ENCODE results near the gene CLDN22. TPM values are rescaled to one million over a fixed set of nuclear protein-coding genes. Genes with fewer than 3 reads are reported as not detected.

Gene CLDN22
- total and polyA plus RNA-seq, 9 of the 15 experiments (the other 6 are each of a cell fraction or from before 2014, with no cell fraction given) = 0.21 TPM; not detected in 8

DNA sequence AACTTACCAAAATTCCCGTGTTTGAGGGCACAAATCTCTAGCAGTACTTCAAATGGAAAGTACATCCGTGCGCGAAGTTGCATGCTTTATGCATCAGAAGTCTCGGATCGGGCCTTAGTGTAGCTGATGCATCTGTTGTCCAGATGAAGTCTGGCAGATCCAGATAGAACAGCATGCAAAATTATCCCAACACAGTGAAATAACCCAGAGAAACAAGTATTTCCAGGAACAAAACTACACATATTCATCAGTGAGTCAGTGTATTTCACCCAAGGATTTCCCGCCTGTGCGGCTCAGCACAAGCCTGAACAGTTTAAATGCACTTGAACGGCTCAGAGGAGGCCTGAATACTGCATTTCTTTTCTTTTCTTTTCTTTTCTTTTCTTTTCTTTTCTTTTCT is 29.6 kb upstream of the CLDN22 start (continued):
- no peak for TF ChIP-seq TRIM28 (IDR thresholded peaks at IDR 0.05)
- no peak for TF ChIP-seq ZBTB7A (IDR thresholded peaks at IDR 0.05; ENCODE audit: borderline replicate concordance, control insufficient read depth, low read depth, low read length)
- TF ChIP-seq CBFA2T2 (conservative IDR thresholded peaks at IDR 0.05) = no peak; the same call in 1 of the 2 replicates
- TF ChIP-seq, protein P1, sequence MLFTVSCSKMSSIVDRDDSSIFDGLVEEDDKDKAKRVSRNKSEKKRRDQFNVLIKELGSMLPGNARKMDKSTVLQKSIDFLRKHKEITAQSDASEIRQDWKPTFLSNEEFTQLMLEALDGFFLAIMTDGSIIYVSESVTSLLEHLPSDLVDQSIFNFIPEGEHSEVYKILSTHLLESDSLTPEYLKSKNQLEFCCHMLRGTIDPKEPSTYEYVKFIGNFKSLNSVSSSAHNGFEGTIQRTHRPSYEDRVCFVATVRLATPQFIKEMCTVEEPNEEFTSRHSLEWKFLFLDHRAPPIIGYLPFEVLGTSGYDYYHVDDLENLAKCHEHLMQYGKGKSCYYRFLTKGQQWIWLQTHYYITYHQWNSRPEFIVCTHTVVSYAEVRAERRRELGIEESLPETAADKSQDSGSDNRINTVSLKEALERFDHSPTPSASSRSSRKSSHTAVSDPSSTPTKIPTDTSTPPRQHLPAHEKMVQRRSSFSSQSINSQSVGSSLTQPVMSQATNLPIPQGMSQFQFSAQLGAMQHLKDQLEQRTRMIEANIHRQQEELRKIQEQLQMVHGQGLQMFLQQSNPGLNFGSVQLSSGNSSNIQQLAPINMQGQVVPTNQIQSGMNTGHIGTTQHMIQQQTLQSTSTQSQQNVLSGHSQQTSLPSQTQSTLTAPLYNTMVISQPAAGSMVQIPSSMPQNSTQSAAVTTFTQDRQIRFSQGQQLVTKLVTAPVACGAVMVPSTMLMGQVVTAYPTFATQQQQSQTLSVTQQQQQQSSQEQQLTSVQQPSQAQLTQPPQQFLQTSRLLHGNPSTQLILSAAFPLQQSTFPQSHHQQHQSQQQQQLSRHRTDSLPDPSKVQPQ (CRISPR knock-in tag; IDR thresholded peaks at IDR 0.05; ENCODE audit: borderline replicate concordance) = no peak
- TF ChIP-seq, protein P2, sequence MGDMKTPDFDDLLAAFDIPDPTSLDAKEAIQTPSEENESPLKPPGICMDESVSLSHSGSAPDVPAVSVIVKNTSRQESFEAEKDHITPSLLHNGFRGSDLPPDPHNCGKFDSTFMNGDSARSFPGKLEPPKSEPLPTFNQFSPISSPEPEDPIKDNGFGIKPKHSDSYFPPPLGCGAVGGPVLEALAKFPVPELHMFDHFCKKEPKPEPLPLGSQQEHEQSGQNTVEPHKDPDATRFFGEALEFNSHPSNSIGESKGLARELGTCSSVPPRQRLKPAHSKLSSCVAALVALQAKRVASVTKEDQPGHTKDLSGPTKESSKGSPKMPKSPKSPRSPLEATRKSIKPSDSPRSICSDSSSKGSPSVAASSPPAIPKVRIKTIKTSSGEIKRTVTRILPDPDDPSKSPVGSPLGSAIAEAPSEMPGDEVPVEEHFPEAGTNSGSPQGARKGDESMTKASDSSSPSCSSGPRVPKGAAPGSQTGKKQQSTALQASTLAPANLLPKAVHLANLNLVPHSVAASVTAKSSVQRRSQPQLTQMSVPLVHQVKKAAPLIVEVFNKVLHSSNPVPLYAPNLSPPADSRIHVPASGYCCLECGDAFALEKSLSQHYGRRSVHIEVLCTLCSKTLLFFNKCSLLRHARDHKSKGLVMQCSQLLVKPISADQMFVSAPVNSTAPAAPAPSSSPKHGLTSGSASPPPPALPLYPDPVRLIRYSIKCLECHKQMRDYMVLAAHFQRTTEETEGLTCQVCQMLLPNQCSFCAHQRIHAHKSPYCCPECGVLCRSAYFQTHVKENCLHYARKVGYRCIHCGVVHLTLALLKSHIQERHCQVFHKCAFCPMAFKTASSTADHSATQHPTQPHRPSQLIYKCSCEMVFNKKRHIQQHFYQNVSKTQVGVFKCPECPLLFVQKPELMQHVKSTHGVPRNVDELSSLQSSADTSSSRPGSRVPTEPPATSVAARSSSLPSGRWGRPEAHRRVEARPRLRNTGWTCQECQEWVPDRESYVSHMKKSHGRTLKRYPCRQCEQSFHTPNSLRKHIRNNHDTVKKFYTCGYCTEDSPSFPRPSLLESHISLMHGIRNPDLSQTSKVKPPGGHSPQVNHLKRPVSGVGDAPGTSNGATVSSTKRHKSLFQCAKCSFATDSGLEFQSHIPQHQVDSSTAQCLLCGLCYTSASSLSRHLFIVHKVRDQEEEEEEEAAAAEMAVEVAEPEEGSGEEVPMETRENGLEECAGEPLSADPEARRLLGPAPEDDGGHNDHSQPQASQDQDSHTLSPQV (IDR thresholded peaks at IDR 0.05) = no peak; the same call in 1 of the 2 replicates
- TF ChIP-seq NCOA4 (IDR thresholded peaks at IDR 0.05; ENCODE audit: partially characterized antibody) = no peak
- TF ChIP-seq ZNF785 (CRISPR knock-in tag; IDR thresholded peaks at IDR 0.05) = no peak
- TF ChIP-seq MEIS2 (IDR thresholded peaks at IDR 0.05; ENCODE audit: partially characterized antibody) = no peak
- TF ChIP-seq ZNF174 (CRISPR knock-in tag; IDR thresholded peaks at IDR 0.05) = no peak
- TF ChIP-seq CBX1 (IDR thresholded peaks at IDR 0.05; ENCODE audit: low read depth) = no peak
- TF ChIP-seq, protein P3, sequence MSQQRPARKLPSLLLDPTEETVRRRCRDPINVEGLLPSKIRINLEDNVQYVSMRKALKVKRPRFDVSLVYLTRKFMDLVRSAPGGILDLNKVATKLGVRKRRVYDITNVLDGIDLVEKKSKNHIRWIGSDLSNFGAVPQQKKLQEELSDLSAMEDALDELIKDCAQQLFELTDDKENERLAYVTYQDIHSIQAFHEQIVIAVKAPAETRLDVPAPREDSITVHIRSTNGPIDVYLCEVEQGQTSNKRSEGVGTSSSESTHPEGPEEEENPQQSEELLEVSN (IDR thresholded peaks at IDR 0.05; ENCODE audit: borderline replicate concordance in 1 of 2, extremely low read depth in 1 of 2, insufficient read depth in 1 of 2, insufficient read length in 1 of 2, low read depth in 1 of 2, low read length in 1 of 2, poor library complexity in 1 of 2, severe bottlenecking in 1 of 2) = peak in 1 of 2 experiments; percentile 80
- 0 out of 2 replicates have a peak, but pooled peaks have one; percentile 13 for TF ChIP-seq CBFA2T3 (IDR thresholded peaks at IDR 0.05)
- no peak for TF ChIP-seq RUNX1 (IDR thresholded peaks at IDR 0.05; ENCODE audit: low read depth)
- TF ChIP-seq POLR2A (conservative IDR thresholded peaks at IDR 0.05) = 0 out of 2 replicates have a peak, but pooled peaks have one; percentile 21
- no peak for TF ChIP-seq RBM34 (IDR thresholded peaks at IDR 0.05; ENCODE audit: borderline replicate concordance, insufficient read depth, low read length)
- no peak for TF ChIP-seq PHB (CRISPR knock-in tag; IDR thresholded peaks at IDR 0.05)
- no peak for TF ChIP-seq POU5F1 (IDR thresholded peaks at IDR 0.05; ENCODE audit: borderline replicate concordance, low read depth, low read length, partially characterized antibody)
- no peak for TF ChIP-seq FOXA1 (IDR thresholded peaks at IDR 0.05; ENCODE audit: borderline replicate concordance)
- TF ChIP-seq SP1 (CRISPR knock-in tag; IDR thresholded peaks at IDR 0.05) = no peak
- no peak for TF ChIP-seq HNRNPUL1 (IDR thresholded peaks at IDR 0.05; ENCODE audit: low read length)
- peak; percentile 49 for TF ChIP-seq L3MBTL2 (IDR thresholded peaks at IDR 0.05)
- no peak for TF ChIP-seq RB1 (IDR thresholded peaks at IDR 0.05; ENCODE audit: low read depth)

All from K562 (cell line).